OCI-LY7 (cell line): ENCODE results near the gene CEP95. TPM values are rescaled to one million over a fixed set of nuclear protein-coding genes. Genes with fewer than 3 reads are reported as not detected.
"Not testable (repeated sequence)": the region's sequence is repeated elsewhere in the genome, so short reads cannot be mapped to it uniquely, and the experiment has no call there.

ENCODE experiments used
- BruUV-seq: library from RNA; stranded (reverse); fragments of 400-500 nt; replicated peaks from 2 replicates; lab custom pipeline; 2021; lab: Mats Ljungman, UMichigan
- CTCF ChIA-PET: fragments of 300-600 bp; sonication (Branson Sonifier 250); formaldehyde crosslinking; loops from one replicate; lab custom pipeline; 2022; ENCODE audit warnings: antibody characterized with exemption; ENCODE audit not compliant: unreplicated experiment; lab: Charles Lee
- POLR2A ChIA-PET: fragments of 300-600 bp; sonication (Branson Sonifier 250); formaldehyde crosslinking; loops from one replicate; lab custom pipeline; 2022; ENCODE audit warnings: antibody characterized with exemption; lab: Charles Lee
- DNase-seq: peaks from one replicate; pipeline ENCODE4 v3.0.0-alpha.2; 2015; ENCODE audit warnings: low spot score
- H2AFZ ChIP-seq: fragments of 200-600 bp; sonication (generic), shearing (Covaris generic); 2 replicates; pipeline ENCODE4 v1.6.1; 2014; ENCODE audit warnings: mild to moderate bottlenecking, antibody characterized with exemption, low read length, moderate library complexity
- H3K27ac ChIP-seq: fragments of 200-600 bp; sonication (generic); 2 replicates; pipeline ENCODE4 v1.5.1; 2014; ENCODE audit warnings: mixed run types, low read depth, mild to moderate bottlenecking, moderate library complexity, low read length, inconsistent platforms; ENCODE audit not compliant: poor library complexity, severe bottlenecking
- H3K36me3 ChIP-seq: fragments of 200-600 bp; sonication (generic); 2 replicates; pipeline ENCODE4 v1.6.1; 2014; ENCODE audit warnings: mild to moderate bottlenecking, antibody characterized with exemption, low read length, moderate library complexity, mixed read lengths; ENCODE audit not compliant: insufficient read depth
- H3K4me1 ChIP-seq: fragments of 200-600 bp; sonication (generic); 2 replicates; pipeline ENCODE4 v1.5.1; 2014; ENCODE audit warnings: mild to moderate bottlenecking, low read length; ENCODE audit not compliant: insufficient read depth, poor library complexity, severe bottlenecking
- H3K4me2 ChIP-seq: fragments of 200-600 bp; sonication (generic); 2 replicates; pipeline ENCODE4 v1.6.1; 2014; ENCODE audit warnings: mild to moderate bottlenecking, low read length
- H3K4me3 ChIP-seq: fragments of 200-600 bp; sonication (generic); 2 replicates; pipeline ENCODE4 v1.5.1; 2014; ENCODE audit warnings: mild to moderate bottlenecking, low read depth, low read length; ENCODE audit not compliant: poor library complexity, severe bottlenecking
- H3K79me2 ChIP-seq: fragments of 200-600 bp; sonication (generic); 2 replicates; pipeline ENCODE4 v1.6.1; 2016; ENCODE audit warnings: low read depth, mild to moderate bottlenecking, low read length, moderate library complexity, mixed read lengths; ENCODE audit not compliant: insufficient read depth
- H3K9me2 ChIP-seq: fragments of 200-600 bp; sonication (generic); 2 replicates; pipeline ENCODE4 v1.6.1; 2016; ENCODE audit warnings: mild to moderate bottlenecking, low read length, mixed read lengths; ENCODE audit not compliant: insufficient read depth
- H3K9me3 ChIP-seq: fragments of 200-600 bp; sonication (generic); 2 replicates; pipeline ENCODE4 v1.6.1; 2014; ENCODE audit warnings: mild to moderate bottlenecking, mixed run types, low read length, mixed read lengths
- H4K20me1 ChIP-seq: fragments of 200-600 bp; sonication (generic); 2 replicates; pipeline ENCODE4 v1.6.1; 2014; ENCODE audit warnings: mild to moderate bottlenecking, antibody characterized with exemption, low read length, moderate library complexity, mixed read lengths; ENCODE audit not compliant: insufficient read depth
- EZH2phosphoT487 ChIP-seq: fragments of 200-600 bp; sonication (generic); IDR thresholded peaks from 2 replicates; pipeline ENCODE4 v1.6.1; 2018; ENCODE audit warnings: low read depth, borderline replicate concordance, mild to moderate bottlenecking, mixed run types, antibody characterized with exemption, low read length, moderate library complexity, mixed read lengths
- intact Hi-C: fragments of 100-400 bp; cut with micrococcal nuclease; formaldehyde crosslinking; loops from one replicate; pipeline ENCODE4 v1.10.0; 2022; ENCODE audit not compliant: unreplicated experiment
- total RNA-seq, 2 experiments: library from RNA; depleted of rRNA in 1 of 2; stranded (reverse); fragments of >200 nt in 1 of 2; shearing (Covaris generic) in 1 of 2; gene quantifications; 2 replicates each; pipeline ENCODE4 v1.2.3, GENCODE V29; 2014 to 2022
- TF ChIP-seq, protein P1 (sequence below): fragments of 200-600 bp; sonication (generic); conservative IDR thresholded peaks from 2 replicates; pipeline ENCODE4 v1.5.1; 2014; ENCODE audit warnings: mild to moderate bottlenecking, antibody characterized with exemption, low read length, moderate library complexity, mixed read lengths

CEP95 gene
- total RNA-seq, 2 experiments from 2014 or later: 62.7 to 89.6 TPM

DNA sequence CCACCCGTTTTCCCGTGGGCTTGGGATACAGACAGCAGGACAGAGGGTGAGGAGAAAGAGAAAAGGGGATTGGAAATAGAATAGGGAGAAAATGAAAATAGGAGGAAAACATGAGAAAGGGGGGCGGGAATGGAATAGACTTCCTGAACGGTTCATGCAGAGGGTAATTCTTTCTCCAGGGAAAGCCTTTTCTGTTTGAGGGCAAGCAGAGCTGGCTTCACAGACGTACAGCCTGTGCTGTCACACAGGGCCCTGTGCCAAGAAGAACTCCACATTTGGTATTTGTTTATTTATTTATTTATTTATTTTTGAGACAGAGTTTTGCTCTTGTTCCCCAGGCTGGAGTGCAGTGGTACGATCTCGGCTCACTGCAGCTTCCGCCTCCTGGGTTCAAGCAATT, 45.8 kb upstream of the CEP95 start:
- Histone ChIP-seq H4K20me1 (no peaks in the 10 kb centered on the region), H3K36me3 (peaks cover 79% of the 10 kb centered on the region), H2AFZ (no peak overlapping the region), H3K4me1 (peaks cover 21% of the 10 kb centered on the region), H3K4me2 (no peak overlapping the region), H3K27ac (no peak overlapping the region), H3K4me3 (no peak overlapping the region), H3K9me3 (peaks cover 13% of the 10 kb centered on the region; the same call in 1 of the 2 replicates), H3K9me2 (no peaks in the 10 kb centered on the region), H3K79me2 (no peaks in the 10 kb centered on the region; the same call in 1 of the 2 replicates)
- ChIA-PET CTCF (no interaction called here), POLR2A (no interaction called here)
- no peak for TF ChIP-seq EZH2phosphoT487
- TF ChIP-seq, protein P1, sequence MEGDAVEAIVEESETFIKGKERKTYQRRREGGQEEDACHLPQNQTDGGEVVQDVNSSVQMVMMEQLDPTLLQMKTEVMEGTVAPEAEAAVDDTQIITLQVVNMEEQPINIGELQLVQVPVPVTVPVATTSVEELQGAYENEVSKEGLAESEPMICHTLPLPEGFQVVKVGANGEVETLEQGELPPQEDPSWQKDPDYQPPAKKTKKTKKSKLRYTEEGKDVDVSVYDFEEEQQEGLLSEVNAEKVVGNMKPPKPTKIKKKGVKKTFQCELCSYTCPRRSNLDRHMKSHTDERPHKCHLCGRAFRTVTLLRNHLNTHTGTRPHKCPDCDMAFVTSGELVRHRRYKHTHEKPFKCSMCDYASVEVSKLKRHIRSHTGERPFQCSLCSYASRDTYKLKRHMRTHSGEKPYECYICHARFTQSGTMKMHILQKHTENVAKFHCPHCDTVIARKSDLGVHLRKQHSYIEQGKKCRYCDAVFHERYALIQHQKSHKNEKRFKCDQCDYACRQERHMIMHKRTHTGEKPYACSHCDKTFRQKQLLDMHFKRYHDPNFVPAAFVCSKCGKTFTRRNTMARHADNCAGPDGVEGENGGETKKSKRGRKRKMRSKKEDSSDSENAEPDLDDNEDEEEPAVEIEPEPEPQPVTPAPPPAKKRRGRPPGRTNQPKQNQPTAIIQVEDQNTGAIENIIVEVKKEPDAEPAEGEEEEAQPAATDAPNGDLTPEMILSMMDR: no peak
- no TSS peak for BruUV-seq
- DNase-seq: no peak
- intact Hi-C loops: no loop called here

DNA sequence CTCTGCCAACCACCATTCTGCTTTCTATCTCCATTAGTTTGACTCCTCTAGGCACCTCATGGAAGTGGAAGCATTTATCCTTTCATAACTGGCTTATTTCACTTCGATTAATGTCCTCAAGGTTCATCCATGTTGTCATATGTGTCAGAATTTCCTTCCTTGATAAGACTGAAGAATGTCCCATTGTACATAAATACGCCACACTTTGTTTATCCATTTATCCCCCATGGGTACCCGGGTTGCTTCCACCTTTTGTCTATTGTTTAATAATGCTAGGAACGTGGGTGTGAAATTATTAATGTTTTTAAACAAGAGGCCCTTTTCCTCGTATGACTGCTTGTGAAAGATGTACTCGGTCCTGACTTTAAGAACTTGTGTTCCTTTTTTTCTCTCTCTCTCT, 45.0 kb upstream of the CEP95 start:
- H2AFZ ChIP-seq: no peak overlapping the region
- ChIA-PET POLR2A (no interaction called here), CTCF (no interaction called here)
- H3K4me1 ChIP-seq: peaks cover 13% of the 10 kb centered on the region
- H3K4me2 ChIP-seq: no peak overlapping the region
- DNase-seq: no peak
- no peak overlapping the region for H3K4me3 ChIP-seq
- no peak overlapping the region for H3K27ac ChIP-seq
- peaks cover 82% of the 10 kb centered on the region for H3K36me3 ChIP-seq
- H3K9me2 ChIP-seq: no peaks in the 10 kb centered on the region
- no peak for TF ChIP-seq EZH2phosphoT487
- TF ChIP-seq, protein P1: no peak
- no peaks in the 10 kb centered on the region for H4K20me1 ChIP-seq
- BruUV-seq: no TSS peak
- intact Hi-C loops: no loop called here
- H3K79me2 ChIP-seq: no peaks in the 10 kb centered on the region; the same call in 1 of the 2 replicates
- peaks cover 9% of the 10 kb centered on the region; the same call in 1 of the 2 replicates for H3K9me3 ChIP-seq

DNA sequence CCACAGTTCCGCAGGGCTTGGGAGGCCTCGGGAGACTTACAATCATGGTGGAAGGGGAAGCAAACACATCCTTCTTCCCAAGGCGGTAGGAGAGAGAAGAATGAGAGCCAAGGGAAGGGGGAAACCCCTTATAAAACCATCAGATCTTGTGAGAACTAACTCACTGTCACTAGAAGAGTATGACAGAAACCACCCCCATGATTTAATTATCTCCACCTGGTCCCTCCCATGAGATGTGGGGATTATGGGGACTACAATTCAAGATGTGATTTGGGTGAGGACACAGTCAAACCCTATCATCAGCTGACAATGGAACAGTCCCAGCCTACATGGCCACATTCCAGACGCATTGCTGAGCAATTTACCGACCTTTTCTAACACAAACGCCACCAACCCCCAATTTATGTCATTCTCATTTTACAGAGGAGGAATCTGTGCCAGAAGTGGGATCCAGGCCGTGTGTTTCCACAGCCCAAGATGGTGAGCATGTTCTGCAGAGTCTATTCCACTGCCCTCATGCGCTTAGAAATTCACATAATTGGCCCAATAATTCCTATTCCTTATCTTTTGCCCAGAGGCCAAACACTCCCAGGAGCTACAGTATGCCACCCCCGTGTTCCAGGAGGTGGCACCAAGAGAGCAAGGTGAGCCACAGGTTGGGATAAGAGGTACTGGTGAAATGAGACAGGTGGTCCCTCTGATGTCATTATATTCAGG, 40.6 kb upstream of the CEP95 start:
- H2AFZ ChIP-seq: no peak overlapping the region
- CTCF ChIA-PET: no interaction called here
- no peak overlapping the region for H3K4me2 ChIP-seq

DNA sequence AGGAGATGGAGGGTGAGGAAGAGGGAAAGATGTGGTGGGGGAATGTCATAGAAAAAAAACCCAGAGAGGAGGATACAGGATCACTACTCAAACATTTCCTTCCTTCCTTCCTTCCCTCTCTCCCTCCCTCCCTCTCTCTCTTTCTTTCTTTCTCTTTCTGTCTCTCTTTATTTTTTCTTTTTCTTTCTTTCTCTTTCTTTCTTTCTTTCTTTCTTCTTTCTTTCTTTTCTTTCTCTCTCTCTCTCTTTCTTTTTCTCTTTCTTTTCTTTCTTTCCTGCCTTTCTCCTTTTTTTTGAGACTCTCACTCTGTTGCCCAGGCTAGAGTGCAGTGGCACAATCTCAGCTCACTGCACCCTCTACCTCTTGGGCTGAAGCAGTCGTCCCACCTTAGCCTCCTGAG, 39.9 kb upstream of the CEP95 start:
- BruUV-seq, H2AFZ ChIP-seq, H3K4me3 ChIP-seq, H3K4me1 ChIP-seq, H3K4me2 ChIP-seq, H3K9me3 ChIP-seq, H3K9me2 ChIP-seq, intact Hi-C loops, CTCF ChIA-PET, H3K79me2 ChIP-seq, H4K20me1 ChIP-seq, DNase-seq, H3K27ac ChIP-seq: not testable (repeated sequence)
- POLR2A ChIA-PET: interaction anchor here (0.6 to 0.7 kb wide), 2 partner anchors 28 to 39 kb away, joined by 3 read pairs; no protein-coding TSS in a partner anchor
- H3K36me3 ChIP-seq: peaks cover 87% of the 10 kb centered on the region

More for the DNA sequence above, 40.6 kb upstream of the CEP95 start:
- DNase-seq: no peak
- no peak overlapping the region for H3K4me3 ChIP-seq
- no peaks in the 10 kb centered on the region for H3K4me1 ChIP-seq
- no TSS peak for BruUV-seq
- TF ChIP-seq EZH2phosphoT487: no peak
- TF ChIP-seq, protein P1: no peak
- H4K20me1 ChIP-seq: no peaks in the 10 kb centered on the region
- H3K36me3 ChIP-seq: peaks cover 86% of the 10 kb centered on the region
- H3K79me2 ChIP-seq: no peaks in the 10 kb centered on the region
- H3K27ac ChIP-seq: no peak overlapping the region
- POLR2A ChIA-PET: interaction anchor here (0.7 kb wide), 1 partner anchor 28 kb away, joined by 3 read pairs; no protein-coding TSS in a partner anchor
- no peaks in the 10 kb centered on the region for H3K9me3 ChIP-seq
- no peaks in the 10 kb centered on the region for H3K9me2 ChIP-seq
- intact Hi-C loops: no loop called here
